ENCODE measurements around the gene FBN2.
"Not testable (repeated sequence)": the region's sequence is repeated elsewhere in the genome, so short reads cannot be mapped to it uniquely, and the experiment has no call there.

DNA sequence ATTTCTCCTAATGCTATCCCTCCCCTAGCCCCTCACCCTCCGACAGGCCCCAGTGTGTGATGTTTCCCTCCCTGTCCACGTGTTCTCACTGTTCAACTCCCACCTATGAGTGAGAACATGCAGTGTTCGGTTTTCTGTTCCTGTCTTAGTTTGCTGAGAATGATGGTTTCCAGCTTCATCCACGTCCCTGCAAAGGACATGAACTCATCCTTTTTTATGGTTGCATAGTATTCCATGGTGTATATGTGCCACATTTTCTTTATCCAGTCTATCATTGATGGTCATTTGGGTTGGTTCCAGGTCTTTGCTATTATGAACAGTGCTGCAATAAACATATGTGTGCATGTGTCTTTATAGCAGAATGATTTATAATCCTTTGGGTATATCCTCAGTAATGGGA is 216.6 kb downstream of the FBN2 start:
- TF ChIP-seq, protein P1, sequence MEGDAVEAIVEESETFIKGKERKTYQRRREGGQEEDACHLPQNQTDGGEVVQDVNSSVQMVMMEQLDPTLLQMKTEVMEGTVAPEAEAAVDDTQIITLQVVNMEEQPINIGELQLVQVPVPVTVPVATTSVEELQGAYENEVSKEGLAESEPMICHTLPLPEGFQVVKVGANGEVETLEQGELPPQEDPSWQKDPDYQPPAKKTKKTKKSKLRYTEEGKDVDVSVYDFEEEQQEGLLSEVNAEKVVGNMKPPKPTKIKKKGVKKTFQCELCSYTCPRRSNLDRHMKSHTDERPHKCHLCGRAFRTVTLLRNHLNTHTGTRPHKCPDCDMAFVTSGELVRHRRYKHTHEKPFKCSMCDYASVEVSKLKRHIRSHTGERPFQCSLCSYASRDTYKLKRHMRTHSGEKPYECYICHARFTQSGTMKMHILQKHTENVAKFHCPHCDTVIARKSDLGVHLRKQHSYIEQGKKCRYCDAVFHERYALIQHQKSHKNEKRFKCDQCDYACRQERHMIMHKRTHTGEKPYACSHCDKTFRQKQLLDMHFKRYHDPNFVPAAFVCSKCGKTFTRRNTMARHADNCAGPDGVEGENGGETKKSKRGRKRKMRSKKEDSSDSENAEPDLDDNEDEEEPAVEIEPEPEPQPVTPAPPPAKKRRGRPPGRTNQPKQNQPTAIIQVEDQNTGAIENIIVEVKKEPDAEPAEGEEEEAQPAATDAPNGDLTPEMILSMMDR (IDR thresholded peaks at IDR 0.05), result not testable (repeated sequence)
- not testable (repeated sequence) for TF ChIP-seq POLR2A (IDR thresholded peaks at IDR 0.05)
